Small intestine (tissue), 7 donors: ENCODE measurements around the gene EDIL3. TPM values are rescaled to one million over a fixed set of nuclear protein-coding genes. Genes with fewer than 3 reads are reported as not detected.
"Not testable (repeated sequence)": the region's sequence is repeated elsewhere in the genome, so short reads cannot be mapped to it uniquely, and the experiment has no call there.

Experiments
- DNase-seq, 2 donors: peaks; one replicate each; pipeline versions ENCODE4 v3.0.0 to v3.0.0-alpha.2; 2013
- FAIRE-seq: peaks from 2 replicates; lab custom pipeline; 2012; peaks lifted over from hg19 to GRCh38; lab: Jason Lieb, UNC
- H3K27ac ChIP-seq, 3 donors: one replicate each; pipeline ENCODE4 v1.5.1; 2013; ENCODE audit warnings: low read length in 2 of 3, mild to moderate bottlenecking in 2 of 3, control low read depth in 1 of 3, inconsistent platforms in 1 of 3, low read depth in 1 of 3, moderate library complexity in 1 of 3
- H3K27me3 ChIP-seq, 3 donors: one replicate each; pipeline ENCODE4 v1.6.1; 2013; ENCODE audit warnings: low read length in 3 of 3, inconsistent platforms in 1 of 3; ENCODE audit not compliant: control insufficient read depth in 3 of 3, insufficient read depth in 3 of 3
- H3K36me3 ChIP-seq, 3 donors: one replicate each; pipeline ENCODE4 v1.6.1; 2013; ENCODE audit warnings: low read length in 3 of 3, inconsistent platforms in 1 of 3, low read depth in 1 of 3, mild to moderate bottlenecking in 1 of 3, moderate library complexity in 1 of 3; ENCODE audit not compliant: control insufficient read depth in 3 of 3, insufficient read depth in 2 of 3
- H3K4me1 ChIP-seq, 3 donors: one replicate each; pipeline ENCODE4 v1.6.1; 2013; ENCODE audit warnings: low read length in 2 of 3, inconsistent platforms in 1 of 3, low read depth in 1 of 3, mild to moderate bottlenecking in 1 of 3, moderate library complexity in 1 of 3; ENCODE audit not compliant: control insufficient read depth in 3 of 3, insufficient read depth in 2 of 3
- H3K4me3 ChIP-seq, 3 donors: one replicate each; pipeline ENCODE4 v1.5.1; 2013; ENCODE audit warnings: low read length in 3 of 3, control low read depth in 1 of 3, inconsistent platforms in 1 of 3, low read depth in 1 of 3, mild to moderate bottlenecking in 1 of 3, moderate library complexity in 1 of 3
- H3K9me3 ChIP-seq, 2 donors: one replicate each; pipeline ENCODE4 v1.6.1; 2013; ENCODE audit warnings: low read depth in 1 of 2, low read length in 1 of 2; ENCODE audit not compliant: control insufficient read depth in 2 of 2, insufficient read depth in 1 of 2
- WGBS, 3 donors: extraction: QIAGEN DNeasy Blood & Tissue Kit; methylation state at CpG; one replicate each; pipeline ENCODE4 v1.1.7; 2013; 5-methylcytosine and 5-hydroxymethylcytosine counted together
- polyA plus RNA-seq, 4 donors: library from polyadenylated mRNA; stranded (reverse) in 3 of 4; unstranded in 1 of 4; fragments of 200-250 nt in 3 of 4; fragments of 120-200 nt in 1 of 4; gene quantifications; one replicate each; pipeline versions ENCODE4 v1.2.1 to v1.2.3, GENCODE V29; 2013
- donor health status: healthy with polysubstance abuse.
- donor health status: control.
- donor health status: control.
- donor health status: Bipolar disorder and iron deficiency.
- donor health status: healthy.

The EDIL3 gene
- polyA plus RNA-seq, 4 donors = 1.6 to 24.6 (median 5.1) TPM; not detected in 1

DNA sequence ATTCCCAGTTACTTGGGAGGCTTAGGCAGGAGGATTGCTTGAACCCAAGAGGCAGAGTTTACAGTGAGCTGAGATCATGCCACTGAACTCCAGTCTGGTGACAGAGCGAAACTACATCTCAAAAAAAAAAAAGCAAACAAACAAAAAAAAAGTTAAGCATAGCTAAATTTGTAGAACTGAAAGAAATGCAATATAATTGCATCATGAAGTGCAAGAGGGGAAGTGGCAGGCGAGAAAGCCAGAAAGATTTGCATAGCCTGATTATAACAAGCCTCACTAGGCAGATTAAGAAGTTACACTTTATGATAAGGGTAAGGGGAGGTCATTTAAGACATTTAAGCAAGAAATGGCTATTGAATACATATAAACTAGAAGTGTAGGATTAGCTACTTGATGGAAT, 187.1 kb downstream of the EDIL3 start:
- no peaks in the 10 kb centered on the region for H3K27me3 ChIP-seq
- H3K9me3 ChIP-seq = no peaks in the 10 kb centered on the region
- FAIRE-seq (no peak), DNase-seq (no peak)
- no peak overlapping the region for H3K4me3 ChIP-seq
- H3K27ac ChIP-seq = no peak overlapping the region
- H3K4me1 ChIP-seq = no peaks in the 10 kb centered on the region
- 69 to 73% (median 69%) methylated on average over 2 of the region's 2 CpGs for WGBS, 3 donors
- H3K36me3 ChIP-seq = no peaks in the 10 kb centered on the region

DNA sequence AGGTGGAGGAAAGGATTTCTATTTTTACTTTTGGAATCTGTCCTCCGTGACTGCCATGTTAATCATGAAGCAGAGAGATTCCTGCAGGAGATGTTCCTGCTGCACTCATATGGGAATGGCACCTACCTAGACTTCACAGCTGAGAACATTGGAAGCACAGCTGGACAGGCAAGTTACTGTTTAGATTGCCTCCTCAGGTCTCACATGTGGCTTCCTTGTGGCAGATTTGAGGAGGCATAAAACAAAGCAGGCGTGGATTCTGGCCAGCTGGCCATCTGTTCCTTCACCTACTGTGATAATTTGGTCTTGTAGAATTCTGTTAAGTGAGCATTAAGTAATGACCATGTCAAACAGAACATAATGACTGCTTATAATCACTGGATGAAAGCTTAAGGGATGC, 193.4 kb downstream of the EDIL3 start:
- Histone ChIP-seq H3K4me1 (no peaks in the 10 kb centered on the region), H3K4me3 (no peak overlapping the region), H3K27ac (no peak overlapping the region), H3K9me3 (no peaks in the 10 kb centered on the region), H3K27me3 (no peaks in the 10 kb centered on the region), H3K36me3 (no peaks in the 10 kb centered on the region)
- FAIRE-seq (no peak), DNase-seq (no peak)
- WGBS, 3 donors = 55 to 62% (median 61%) methylated on average over 2 of the region's 2 CpGs

DNA sequence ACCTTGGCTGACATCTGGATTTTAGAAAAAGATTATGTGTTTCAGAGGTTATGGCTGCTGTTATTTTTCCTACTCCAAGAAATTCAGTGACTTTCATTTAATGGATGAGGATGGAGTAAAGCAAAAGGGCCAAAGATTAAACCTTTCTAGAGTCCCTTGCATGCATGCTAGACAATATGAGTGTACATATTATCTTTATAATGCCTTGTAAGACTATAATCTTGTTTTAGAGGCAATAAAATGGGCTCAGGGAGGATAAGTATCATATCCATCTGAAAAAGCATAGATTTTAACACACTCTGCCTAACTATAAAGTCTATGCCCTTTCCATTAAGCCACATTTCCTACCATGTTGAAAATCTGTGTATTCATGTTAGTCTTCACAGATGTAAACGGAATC, 199.8 kb downstream of the EDIL3 start:
- WGBS, 3 donors = 86 to 89% (median 89%) methylated on average over 1 of the region's 1 CpG
- FAIRE-seq (no peak), DNase-seq (no peak)
- no peak overlapping the region for H3K4me3 ChIP-seq
- no peaks in the 10 kb centered on the region for H3K27me3 ChIP-seq
- no peaks in the 10 kb centered on the region for H3K36me3 ChIP-seq
- H3K4me1 ChIP-seq = no peaks in the 10 kb centered on the region
- no peaks in the 10 kb centered on the region for H3K9me3 ChIP-seq
- H3K27ac ChIP-seq = no peak overlapping the region

DNA sequence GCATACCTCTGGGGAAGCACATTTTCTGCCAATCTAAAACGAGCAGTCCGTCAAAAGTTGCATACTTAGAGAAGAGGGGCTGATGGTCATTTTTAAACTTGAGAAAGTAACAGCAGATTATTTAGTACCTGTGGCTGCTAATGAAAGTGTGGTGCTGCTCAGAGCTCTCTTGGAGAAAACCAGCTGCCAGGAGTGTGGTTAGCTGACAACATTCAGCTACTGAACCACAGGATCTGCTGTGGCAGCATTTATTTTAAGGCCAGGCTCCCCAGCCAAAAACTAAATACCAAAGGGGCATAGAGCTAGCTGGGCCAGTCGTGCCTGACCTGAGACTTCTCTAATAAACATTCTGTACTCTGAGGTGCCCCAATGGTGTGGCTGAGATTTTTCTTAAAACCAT, 203.6 kb downstream of the EDIL3 start:
- H3K27me3 ChIP-seq = no peaks in the 10 kb centered on the region
- WGBS, 3 donors = 54 to 67% (median 63%) methylated on average over 3 of the region's 3 CpGs
- no peak for FAIRE-seq
- H3K4me3 ChIP-seq = no peak overlapping the region
- H3K27ac ChIP-seq = no peak overlapping the region
- no peaks in the 10 kb centered on the region for H3K9me3 ChIP-seq
- H3K4me1 ChIP-seq = no peaks in the 10 kb centered on the region
- no peak for DNase-seq
- H3K36me3 ChIP-seq = no peaks in the 10 kb centered on the region

DNA sequence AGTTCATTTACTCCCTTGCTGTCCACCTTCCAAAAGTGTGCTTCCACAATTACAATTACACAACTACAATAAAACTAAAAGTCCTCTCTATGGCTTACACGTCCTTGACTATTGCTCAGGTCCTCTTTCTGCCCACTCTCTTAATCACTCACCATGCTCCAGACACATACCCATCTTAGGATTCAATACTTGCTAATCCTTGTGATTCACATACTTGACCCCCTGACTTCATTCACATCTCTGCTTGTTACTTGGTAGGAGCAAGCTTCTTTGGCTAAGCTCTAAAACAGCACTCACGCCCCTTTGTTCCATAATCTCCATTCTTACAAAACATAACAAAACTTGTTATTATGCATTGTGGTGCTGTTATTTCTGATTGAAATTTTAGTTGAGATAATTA, 215.8 kb downstream of the EDIL3 start:
- FAIRE-seq = no peak

DNA sequence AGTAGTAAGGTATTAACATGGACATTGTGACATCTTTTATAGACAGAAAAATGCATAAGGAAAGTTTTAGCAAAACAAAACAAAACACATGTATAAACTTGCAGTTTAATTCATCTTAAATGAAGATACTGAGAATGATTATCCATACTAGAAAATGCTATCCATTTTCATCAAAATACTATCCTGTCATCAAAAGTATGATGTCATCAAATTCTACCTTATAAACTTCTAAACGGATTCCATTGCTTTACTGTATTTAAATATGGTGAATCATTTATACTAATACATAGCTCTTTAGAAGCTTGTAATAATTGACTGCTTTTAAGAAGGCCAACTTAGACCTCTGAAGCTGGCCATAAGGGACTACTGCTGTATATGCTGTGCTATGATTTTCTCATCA, 221.0 kb downstream of the EDIL3 start:
- 55 to 83% (median 83%) methylated on average over 1 of the region's 1 CpG for WGBS, 3 donors
- no peaks in the 10 kb centered on the region for H3K36me3 ChIP-seq
- H3K4me3 ChIP-seq = no peak overlapping the region
- FAIRE-seq (no peak), DNase-seq (no peak)
- no peaks in the 10 kb centered on the region for H3K27me3 ChIP-seq
- no peak overlapping the region for H3K27ac ChIP-seq
- no peaks in the 10 kb centered on the region for H3K4me1 ChIP-seq
- no peaks in the 10 kb centered on the region for H3K9me3 ChIP-seq

More for the DNA sequence above, 215.8 kb downstream of the EDIL3 start:
- no peaks in the 10 kb centered on the region for H3K36me3 ChIP-seq
- H3K4me3 ChIP-seq = no peak overlapping the region
- 66 to 85% (median 77%) methylated on average over 2 of the region's 2 CpGs for WGBS, 3 donors
- no peak overlapping the region for H3K27ac ChIP-seq
- H3K9me3 ChIP-seq = no peaks in the 10 kb centered on the region
- no peaks in the 10 kb centered on the region for H3K27me3 ChIP-seq
- no peak for DNase-seq
- no peaks in the 10 kb centered on the region for H3K4me1 ChIP-seq

DNA sequence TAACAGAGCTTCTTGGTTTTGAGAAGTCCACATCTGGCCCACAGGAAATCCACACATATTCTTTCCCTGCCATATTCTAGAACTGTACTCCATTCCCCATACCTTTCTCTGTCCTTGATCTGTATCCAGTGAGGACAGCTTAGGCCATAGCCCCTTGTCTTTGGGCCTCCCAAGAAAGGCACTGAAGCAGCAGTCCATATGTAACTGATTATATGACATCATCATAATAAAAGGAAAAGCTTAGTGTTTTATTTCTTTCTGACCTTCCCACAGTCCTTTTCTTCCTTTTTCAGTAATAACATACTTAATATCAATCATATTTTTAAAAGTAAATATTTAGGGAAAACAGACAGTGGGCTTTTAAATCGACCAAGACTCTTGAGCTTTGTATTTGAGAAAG, 222.0 kb downstream of the EDIL3 start:
- no peaks in the 10 kb centered on the region for H3K36me3 ChIP-seq
- FAIRE-seq = no peak
- H3K27ac ChIP-seq = no peak overlapping the region
- no peaks in the 10 kb centered on the region for H3K9me3 ChIP-seq
- no peaks in the 10 kb centered on the region for H3K4me1 ChIP-seq
- H3K27me3 ChIP-seq = no peaks in the 10 kb centered on the region
- DNase-seq = no peak
- no peak overlapping the region for H3K4me3 ChIP-seq
- 37 to 51% (median 38%) methylated on average over 1 of the region's 1 CpG for WGBS, 3 donors

DNA sequence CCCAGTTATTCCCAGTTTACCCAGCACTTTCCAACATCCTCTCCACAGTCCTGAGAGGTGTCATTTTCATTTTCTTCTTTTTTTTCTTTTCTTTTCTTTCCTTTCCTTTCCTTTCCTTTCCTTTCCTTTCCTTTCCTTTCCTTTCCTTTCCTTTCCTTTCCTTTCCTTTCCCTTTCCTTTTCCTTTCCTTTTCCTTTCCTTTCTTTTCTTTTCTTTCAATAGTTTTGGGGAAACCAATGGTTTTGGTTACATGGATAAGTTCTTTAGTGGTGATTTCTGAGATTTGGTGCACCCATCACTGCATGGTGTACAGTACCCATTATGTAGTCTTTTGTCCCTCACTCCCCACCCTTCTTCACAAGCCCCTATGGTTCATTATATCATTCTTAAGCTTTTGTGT, 224.0 kb downstream of the EDIL3 start:
- not testable (repeated sequence) for H3K9me3 ChIP-seq, H3K4me3 ChIP-seq, FAIRE-seq, H3K27me3 ChIP-seq, H3K4me1 ChIP-seq, H3K36me3 ChIP-seq, DNase-seq, H3K27ac ChIP-seq

DNA sequence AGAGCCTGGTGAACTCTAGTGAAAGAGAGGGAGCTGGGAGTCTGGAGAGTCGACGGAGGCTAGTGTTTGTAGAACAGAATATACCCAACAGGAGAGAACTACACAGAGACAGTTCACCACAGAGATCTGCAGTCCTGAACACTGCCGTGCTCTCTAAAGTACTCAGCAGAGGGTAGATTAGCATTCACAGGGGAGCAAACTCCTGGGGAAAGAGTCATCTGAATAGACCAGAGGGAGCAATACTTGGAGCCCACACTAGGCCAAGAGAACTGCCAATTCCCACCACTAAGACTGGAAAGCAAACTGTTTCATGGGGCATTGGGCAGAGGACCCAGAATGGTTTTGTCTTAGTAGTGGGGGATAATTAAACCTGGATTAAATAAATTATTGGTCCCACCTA, 235.6 kb downstream of the EDIL3 start:
- no peak overlapping the region for H3K4me3 ChIP-seq
- H3K27me3 ChIP-seq = no peaks in the 10 kb centered on the region
- H3K9me3 ChIP-seq = no peaks in the 10 kb centered on the region
- no peaks in the 10 kb centered on the region for H3K36me3 ChIP-seq
- FAIRE-seq (no peak), DNase-seq (no peak)
- WGBS, 3 donors = 76 to 85% (median 83%) methylated on average over 3 of the region's 3 CpGs
- no peaks in the 10 kb centered on the region for H3K4me1 ChIP-seq
- H3K27ac ChIP-seq = no peak overlapping the region
